Gastroesophageal sphincter (tissue), 4 donors: Measurements from ENCODE around the gene CHST11. TPM values are rescaled to one million over a fixed set of nuclear protein-coding genes. Genes with fewer than 3 reads are reported as not detected.

Experiments used
- ATAC-seq: fragments of 150-250 bp; one replicate; pipeline ENCODE4 v1.9.1; 2016; ENCODE audit warnings: mild to moderate bottlenecking, moderate library complexity
- H3K27ac ChIP-seq, 4 donors: fragments of 200-600 bp; sonication (generic) in 3 of 4; 1 replicate in 3 of 4; 2 replicates in 1 of 4; pipeline ENCODE4 v1.5.1; 2016 to 2019
- H3K27me3 ChIP-seq: fragments of 200-600 bp; sonication (generic); one replicate; pipeline ENCODE4 v1.5.1; 2019
- H3K36me3 ChIP-seq, 2 donors: fragments of 200-600 bp; sonication (generic); one replicate each; pipeline ENCODE4 v1.5.1; 2019; ENCODE audit warnings: control low read depth in 1 of 2
- H3K4me1 ChIP-seq, 3 donors: fragments of 200-600 bp; sonication (generic); 1 replicate in 2 of 3; 2 replicates in 1 of 3; pipeline ENCODE4 v1.5.1; 2016 to 2019; ENCODE audit warnings: control low read depth in 2 of 3
- H3K4me3 ChIP-seq, 2 donors: fragments of 200-600 bp; sonication (generic); one replicate each; pipeline ENCODE4 v1.5.1; 2019; ENCODE audit warnings: mild to moderate bottlenecking in 1 of 2, moderate library complexity in 1 of 2
- H3K9me3 ChIP-seq, 3 donors: fragments of 200-600 bp; sonication (generic); one replicate each; pipeline ENCODE4 v1.5.1; 2017 to 2019; ENCODE audit warnings: control low read depth in 2 of 3
- CTCF ChIP-seq, 4 experiments: fragments of 200-600 bp in 2 of 4; fragments of 450-650 bp in 2 of 4; sonication (generic) in 1 of 4; IDR thresholded peaks; one replicate each; pipeline ENCODE4 v1.5.1; 2017 to 2019; ENCODE audit warnings: antibody characterized with exemption in 4 of 4, mild to moderate bottlenecking in 2 of 4, moderate library complexity in 2 of 4
- EP300 ChIP-seq: sonication (generic); formaldehyde crosslinking; IDR thresholded peaks from one replicate; pipeline ENCODE4 v1.6.1; 2017; ENCODE audit warnings: antibody characterized with exemption, mild to moderate bottlenecking
- POLR2A ChIP-seq, 2 donors: fragments of 450-650 bp; IDR thresholded peaks; one replicate each; pipeline ENCODE4 v1.6.1; 2017; ENCODE audit warnings: antibody characterized with exemption in 2 of 2, mild to moderate bottlenecking in 2 of 2, moderate library complexity in 1 of 2
- POLR2AphosphoS5 ChIP-seq: sonication (generic); formaldehyde crosslinking; IDR thresholded peaks from one replicate; pipeline ENCODE4 v1.6.1; 2017; ENCODE audit warnings: antibody characterized with exemption
- WGBS, 2 donors: methylation state at CpG; one replicate each; pipeline ENCODE4 v1.1.5; 2018; ENCODE audit warnings: low coverage in 1 of 2; 5-methylcytosine and 5-hydroxymethylcytosine counted together
- total RNA-seq, 4 donors: library from RNA; depleted of rRNA; stranded (reverse); fragments of >200 nt; gene quantifications; one replicate each; pipeline ENCODE4 v1.1.0, GENCODE V29; 2016

The CHST11 gene
- total RNA-seq, 4 donors from 2014 or later = 4.3 to 15.6 (median 11.0) TPM

GRCh38 chr12:104673294-104673693, 216.5 kb downstream of the CHST11 start:
- 67 to 100% methylated on average over 1 of the region's 1 CpG for whole genome bisulfite sequencing, 2 donors
- Histone ChIP-seq H3K27ac (peak overlapping the region in 1 of 4 donors; percentile 42), H3K36me3 (no peaks in the 10 kb centered on the region), H3K27me3 (no peaks in the 10 kb centered on the region), H3K4me3 (no peak overlapping the region), H3K9me3 (no peaks in the 10 kb centered on the region), H3K4me1 (peaks cover 0 to 60% (median 44%) of the 10 kb centered on the region in 3 donors)
- TF ChIP-seq POLR2A (IDR thresholded peaks at IDR 0.05) (no peak), EP300 (no peak), CTCF (IDR thresholded peaks at IDR 0.05) (no peak), POLR2AphosphoS5 (no peak)
- no peak for ATAC-seq

- WGBS, 2 donors = 36 to 58% methylated on average over 13 to 14 of the region's 15 CpGs
- TF ChIP-seq CTCF (IDR thresholded peaks at IDR 0.05) = no peak
- peak; percentile 55 for TF ChIP-seq POLR2AphosphoS5
- peaks cover 0 to 54% (median 38%) of the 10 kb centered on the region in 3 donors for H3K4me1 ChIP-seq
- H3K9me3 ChIP-seq = no peaks in the 10 kb centered on the region
- H3K4me3 ChIP-seq = no peak overlapping the region
- no peak for ATAC-seq
- no peak overlapping the region for H3K27ac ChIP-seq
- no peaks in the 10 kb centered on the region for H3K27me3 ChIP-seq
- no peaks in the 10 kb centered on the region for H3K36me3 ChIP-seq
Observed at GRCh38 chr12:104673696-104674482, 217.1 kb downstream of the CHST11 start.

GRCh38 chr12:104676636-104677035, 219.9 kb downstream of the CHST11 start:
- Histone ChIP-seq H3K4me1 (peaks cover 0 to 26% (median 15%) of the 10 kb centered on the region in 3 donors), H3K9me3 (no peaks in the 10 kb centered on the region), H3K36me3 (no peaks in the 10 kb centered on the region), H3K27ac (no peak overlapping the region), H3K27me3 (no peaks in the 10 kb centered on the region), H3K4me3 (no peak overlapping the region)
- ATAC-seq = no peak
- WGBS, 2 donors = 80 to 96% methylated on average over 6 to 7 of the region's 8 CpGs
- TF ChIP-seq CTCF (IDR thresholded peaks at IDR 0.05) (no peak), POLR2AphosphoS5 (no peak), EP300 (no peak), POLR2A (IDR thresholded peaks at IDR 0.05) (no peak)

- no peak overlapping the region for H3K4me3 ChIP-seq
- 100% methylated on average over 5 of the region's 5 CpGs; no CpG with 5 or more reads in 1 of the 2 donors for WGBS, 2 donors
- peaks cover 0 to 19% (median 6%) of the 10 kb centered on the region in 3 donors for H3K4me1 ChIP-seq
- TF ChIP-seq POLR2A (IDR thresholded peaks at IDR 0.05) = no peak
- no peak for TF ChIP-seq EP300
- TF ChIP-seq POLR2AphosphoS5 = no peak
- no peak for TF ChIP-seq CTCF (IDR thresholded peaks at IDR 0.05)
- ATAC-seq = no peak
- H3K9me3 ChIP-seq = no peaks in the 10 kb centered on the region
- no peaks in the 10 kb centered on the region for H3K27me3 ChIP-seq
- no peak overlapping the region for H3K27ac ChIP-seq
- H3K36me3 ChIP-seq = no peaks in the 10 kb centered on the region
Observed at GRCh38 chr12:104677441-104678089, 220.8 kb downstream of the CHST11 start.
